ENCODE measurements around the gene EXOC4.

- no peak for TF ChIP-seq GATA2 (IDR thresholded peaks at IDR 0.05; ENCODE audit: low read depth, low read length)
- TF ChIP-seq GATA3 (IDR thresholded peaks at IDR 0.05; ENCODE audit: low read depth, low read length), result no peak
These were observed 498.2 kb downstream of the EXOC4 start for GRCh38 chr7:133751079-133751478.

Measured in SH-SY5Y (cell line).